HepG2 (cell line): ENCODE data around the gene NAV1. TPM values are rescaled to one million over a fixed set of nuclear protein-coding genes. Genes with fewer than 3 reads are reported as not detected.
A peak's percentile ranks its signal among the peaks of the same experiment; 100 is the strongest.

ENCODE experiments used
- FOXA1 ChIP-seq, 2 experiments: fragments of 450-650 bp in 1 of 2; sonication (generic) in 1 of 2; formaldehyde crosslinking in 1 of 2; IDR thresholded peaks; 2 replicates each; pipeline versions ENCODE4 v1.4.0 to v1.6.1; 2016 to 2020; ENCODE audit warnings: missing genetic modification reagents in 1 of 2
- MEIS2 ChIP-seq: sonication (generic); formaldehyde crosslinking; IDR thresholded peaks from 2 replicates; pipeline ENCODE4 v1.9.0; 2021; ENCODE audit warnings: mild to moderate bottlenecking, missing genetic modification reagents
- ONECUT2 ChIP-seq: sonication (generic); formaldehyde crosslinking; IDR thresholded peaks from 2 replicates; pipeline ENCODE4 v1.4.0; 2020; ENCODE audit warnings: missing genetic modification reagents
- SAP130 ChIP-seq: IDR thresholded peaks from 2 replicates; pipeline ENCODE4 v1.6.1; 2016; ENCODE audit warnings: low read depth
- SIN3A ChIP-seq: IDR thresholded peaks from 2 replicates; pipeline ENCODE4 v1.6.1; 2011; ENCODE audit warnings: low read depth, mild to moderate bottlenecking, control low read depth, low read length, borderline replicate concordance
- SMARCC2 ChIP-seq: fragments of 450-650 bp; IDR thresholded peaks from 2 replicates; pipeline ENCODE4 v1.6.1; 2017; ENCODE audit warnings: antibody characterized with exemption, mild to moderate bottlenecking
- ZFX ChIP-seq: sonication (generic); formaldehyde crosslinking; IDR thresholded peaks from 2 replicates; pipeline ENCODE4 v1.4.0; 2020; ENCODE audit warnings: mild to moderate bottlenecking, low read depth, missing genetic modification reagents, moderate library complexity
- ZNF274 ChIP-seq: sonication (generic); formaldehyde crosslinking; IDR thresholded peaks from 2 replicates; pipeline ENCODE4 v1.5.1; 2020; ENCODE audit warnings: mild to moderate bottlenecking, missing genetic modification reagents
- polyA plus RNA-seq, 8 experiments: library from polyadenylated mRNA; depleted of rRNA in 3 of 8; stranded (reverse) in 7 of 8; unstranded in 1 of 8; fragments of >200 nt; fragmentation: Illumina TruSeq in 4 of 8; extraction: Trizol in 4 of 8; gene quantifications; 2 replicates each; pipeline versions ENCODE4 v1.2.1 to v1.2.3, GENCODE V29; 2011 to 2016; ENCODE audit warnings: low read depth in 4 of 8, missing spikeins in 1 of 8, mixed read lengths in 1 of 8; ENCODE audit not compliant: insufficient read depth in 1 of 8
- total RNA-seq, 5 experiments: library from RNA; depleted of rRNA; stranded (reverse); fragments of >200 nt; fragmentation: Illumina TruSeq; extraction: Trizol; gene quantifications; 2 replicates each; pipeline ENCODE4 v1.2.3, GENCODE V29; 2016; ENCODE audit warnings: low read depth in 1 of 5
- TF ChIP-seq, protein P1 (sequence below): sonication (generic); formaldehyde crosslinking; IDR thresholded peaks from 2 replicates; pipeline ENCODE4 v1.5.1; 2020; ENCODE audit warnings: mild to moderate bottlenecking, missing genetic modification reagents, borderline replicate concordance
- TF ChIP-seq, protein P2 (sequence below): IDR thresholded peaks from 2 replicates; pipeline ENCODE4 v1.4.0; 2020; ENCODE audit warnings: mild to moderate bottlenecking, missing genetic modification reagents
- TF ChIP-seq, protein P3 (sequence below): sonication (generic); formaldehyde crosslinking; IDR thresholded peaks from 2 replicates; pipeline ENCODE4 v1.4.0; 2020; ENCODE audit warnings: missing genetic modification reagents
- TF ChIP-seq, protein P4 (sequence below): sonication (generic); formaldehyde crosslinking; IDR thresholded peaks from 2 replicates; pipeline ENCODE4 v1.9.0; 2022; ENCODE audit warnings: missing genetic modification reagents, mild to moderate bottlenecking, borderline replicate concordance

Gene NAV1
- total and polyA plus RNA-seq, 2 of the 13 experiments (the other 11 are each of a cell fraction or from before 2014, with no cell fraction given): not detected

DNA sequence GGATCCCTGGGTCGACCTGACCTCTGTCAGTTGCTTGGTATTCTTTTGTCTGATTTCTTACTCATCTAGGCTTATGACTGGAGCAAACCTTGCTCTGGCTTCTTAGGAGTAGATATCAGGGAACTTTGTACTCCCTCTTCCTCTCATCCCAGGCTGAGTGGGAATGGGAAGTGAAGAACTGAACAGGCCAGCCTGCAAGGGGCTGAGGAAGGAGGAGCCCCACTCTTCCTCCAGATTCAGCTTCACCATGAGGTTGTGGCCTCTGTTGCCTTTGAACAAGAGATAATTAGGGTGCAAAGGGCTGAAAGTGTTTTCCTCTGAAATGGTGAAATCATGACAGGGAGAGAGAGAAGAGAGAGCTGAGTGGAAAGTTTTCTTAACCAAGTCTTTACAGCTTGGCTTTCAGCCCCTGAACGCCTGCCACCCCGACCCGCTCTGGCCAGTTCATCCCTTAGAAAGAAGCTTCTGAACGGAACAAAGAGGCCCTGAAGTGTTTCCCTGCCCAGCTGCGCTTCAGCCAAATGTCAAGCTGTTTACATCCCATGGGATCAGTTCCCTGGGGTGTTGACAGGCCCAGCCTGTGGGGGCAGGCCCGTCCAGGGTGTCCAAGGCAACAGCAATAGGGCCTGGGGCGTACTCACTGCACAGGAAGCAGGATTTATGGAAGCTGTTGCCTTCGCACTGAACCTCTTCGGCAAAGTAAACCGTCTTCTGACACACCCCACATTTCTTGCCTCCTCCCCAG lies 43.2 kb upstream of the NAV1 start (continued):
- TF ChIP-seq, protein P1, sequence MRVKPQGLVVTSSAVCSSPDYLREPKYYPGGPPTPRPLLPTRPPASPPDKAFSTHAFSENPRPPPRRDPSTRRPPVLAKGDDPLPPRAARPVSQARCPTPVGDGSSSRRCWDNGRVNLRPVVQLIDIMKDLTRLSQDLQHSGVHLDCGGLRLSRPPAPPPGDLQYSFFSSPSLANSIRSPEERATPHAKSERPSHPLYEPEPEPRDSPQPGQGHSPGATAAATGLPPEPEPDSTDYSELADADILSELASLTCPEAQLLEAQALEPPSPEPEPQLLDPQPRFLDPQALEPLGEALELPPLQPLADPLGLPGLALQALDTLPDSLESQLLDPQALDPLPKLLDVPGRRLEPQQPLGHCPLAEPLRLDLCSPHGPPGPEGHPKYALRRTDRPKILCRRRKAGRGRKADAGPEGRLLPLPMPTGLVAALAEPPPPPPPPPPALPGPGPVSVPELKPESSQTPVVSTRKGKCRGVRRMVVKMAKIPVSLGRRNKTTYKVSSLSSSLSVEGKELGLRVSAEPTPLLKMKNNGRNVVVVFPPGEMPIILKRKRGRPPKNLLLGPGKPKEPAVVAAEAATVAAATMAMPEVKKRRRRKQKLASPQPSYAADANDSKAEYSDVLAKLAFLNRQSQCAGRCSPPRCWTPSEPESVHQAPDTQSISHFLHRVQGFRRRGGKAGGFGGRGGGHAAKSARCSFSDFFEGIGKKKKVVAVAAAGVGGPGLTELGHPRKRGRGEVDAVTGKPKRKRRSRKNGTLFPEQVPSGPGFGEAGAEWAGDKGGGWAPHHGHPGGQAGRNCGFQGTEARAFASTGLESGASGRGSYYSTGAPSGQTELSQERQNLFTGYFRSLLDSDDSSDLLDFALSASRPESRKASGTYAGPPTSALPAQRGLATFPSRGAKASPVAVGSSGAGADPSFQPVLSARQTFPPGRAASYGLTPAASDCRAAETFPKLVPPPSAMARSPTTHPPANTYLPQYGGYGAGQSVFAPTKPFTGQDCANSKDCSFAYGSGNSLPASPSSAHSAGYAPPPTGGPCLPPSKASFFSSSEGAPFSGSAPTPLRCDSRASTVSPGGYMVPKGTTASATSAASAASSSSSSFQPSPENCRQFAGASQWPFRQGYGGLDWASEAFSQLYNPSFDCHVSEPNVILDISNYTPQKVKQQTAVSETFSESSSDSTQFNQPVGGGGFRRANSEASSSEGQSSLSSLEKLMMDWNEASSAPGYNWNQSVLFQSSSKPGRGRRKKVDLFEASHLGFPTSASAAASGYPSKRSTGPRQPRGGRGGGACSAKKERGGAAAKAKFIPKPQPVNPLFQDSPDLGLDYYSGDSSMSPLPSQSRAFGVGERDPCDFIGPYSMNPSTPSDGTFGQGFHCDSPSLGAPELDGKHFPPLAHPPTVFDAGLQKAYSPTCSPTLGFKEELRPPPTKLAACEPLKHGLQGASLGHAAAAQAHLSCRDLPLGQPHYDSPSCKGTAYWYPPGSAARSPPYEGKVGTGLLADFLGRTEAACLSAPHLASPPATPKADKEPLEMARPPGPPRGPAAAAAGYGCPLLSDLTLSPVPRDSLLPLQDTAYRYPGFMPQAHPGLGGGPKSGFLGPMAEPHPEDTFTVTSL: peak; percentile 49; the same call in 1 of the 2 replicates
- TF ChIP-seq SIN3A (0 out of 2 replicates have a peak, but pooled peaks have one; percentile 29), ONECUT2 (no peak), MEIS2 (CRISPR knock-in tag) (0 out of 2 replicates have a peak, but pooled peaks have one; percentile 45), ZFX (CRISPR knock-in tag) (peak; percentile 87), SAP130 (CRISPR knock-in tag) (peak; percentile 74), FOXA1 (IDR thresholded peaks at IDR 0.05) (no peak), FOXA1 (CRISPR knock-in tag; IDR thresholded peaks at IDR 0.05) (peak; percentile 84), ZNF274 (CRISPR knock-in tag) (no peak), SMARCC2 (no peak)
- TF ChIP-seq, protein P2, sequence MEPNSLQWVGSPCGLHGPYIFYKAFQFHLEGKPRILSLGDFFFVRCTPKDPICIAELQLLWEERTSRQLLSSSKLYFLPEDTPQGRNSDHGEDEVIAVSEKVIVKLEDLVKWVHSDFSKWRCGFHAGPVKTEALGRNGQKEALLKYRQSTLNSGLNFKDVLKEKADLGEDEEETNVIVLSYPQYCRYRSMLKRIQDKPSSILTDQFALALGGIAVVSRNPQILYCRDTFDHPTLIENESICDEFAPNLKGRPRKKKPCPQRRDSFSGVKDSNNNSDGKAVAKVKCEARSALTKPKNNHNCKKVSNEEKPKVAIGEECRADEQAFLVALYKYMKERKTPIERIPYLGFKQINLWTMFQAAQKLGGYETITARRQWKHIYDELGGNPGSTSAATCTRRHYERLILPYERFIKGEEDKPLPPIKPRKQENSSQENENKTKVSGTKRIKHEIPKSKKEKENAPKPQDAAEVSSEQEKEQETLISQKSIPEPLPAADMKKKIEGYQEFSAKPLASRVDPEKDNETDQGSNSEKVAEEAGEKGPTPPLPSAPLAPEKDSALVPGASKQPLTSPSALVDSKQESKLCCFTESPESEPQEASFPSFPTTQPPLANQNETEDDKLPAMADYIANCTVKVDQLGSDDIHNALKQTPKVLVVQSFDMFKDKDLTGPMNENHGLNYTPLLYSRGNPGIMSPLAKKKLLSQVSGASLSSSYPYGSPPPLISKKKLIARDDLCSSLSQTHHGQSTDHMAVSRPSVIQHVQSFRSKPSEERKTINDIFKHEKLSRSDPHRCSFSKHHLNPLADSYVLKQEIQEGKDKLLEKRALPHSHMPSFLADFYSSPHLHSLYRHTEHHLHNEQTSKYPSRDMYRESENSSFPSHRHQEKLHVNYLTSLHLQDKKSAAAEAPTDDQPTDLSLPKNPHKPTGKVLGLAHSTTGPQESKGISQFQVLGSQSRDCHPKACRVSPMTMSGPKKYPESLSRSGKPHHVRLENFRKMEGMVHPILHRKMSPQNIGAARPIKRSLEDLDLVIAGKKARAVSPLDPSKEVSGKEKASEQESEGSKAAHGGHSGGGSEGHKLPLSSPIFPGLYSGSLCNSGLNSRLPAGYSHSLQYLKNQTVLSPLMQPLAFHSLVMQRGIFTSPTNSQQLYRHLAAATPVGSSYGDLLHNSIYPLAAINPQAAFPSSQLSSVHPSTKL: peak; percentile 46; the same call in 1 of the 2 replicates
- TF ChIP-seq, protein P3, sequence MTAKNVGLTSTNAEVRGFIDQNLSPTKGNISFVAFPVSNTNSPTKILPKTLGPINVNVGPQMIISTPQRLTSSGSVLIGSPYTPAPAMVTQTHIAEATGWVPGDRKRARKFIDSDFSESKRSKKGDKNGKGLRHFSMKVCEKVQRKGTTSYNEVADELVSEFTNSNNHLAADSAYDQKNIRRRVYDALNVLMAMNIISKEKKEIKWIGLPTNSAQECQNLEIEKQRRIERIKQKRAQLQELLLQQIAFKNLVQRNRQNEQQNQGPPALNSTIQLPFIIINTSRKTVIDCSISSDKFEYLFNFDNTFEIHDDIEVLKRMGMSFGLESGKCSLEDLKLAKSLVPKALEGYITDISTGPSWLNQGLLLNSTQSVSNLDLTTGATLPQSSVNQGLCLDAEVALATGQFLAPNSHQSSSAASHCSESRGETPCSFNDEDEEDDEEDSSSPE (CRISPR knock-in tag): no peak
- TF ChIP-seq, protein P4, sequence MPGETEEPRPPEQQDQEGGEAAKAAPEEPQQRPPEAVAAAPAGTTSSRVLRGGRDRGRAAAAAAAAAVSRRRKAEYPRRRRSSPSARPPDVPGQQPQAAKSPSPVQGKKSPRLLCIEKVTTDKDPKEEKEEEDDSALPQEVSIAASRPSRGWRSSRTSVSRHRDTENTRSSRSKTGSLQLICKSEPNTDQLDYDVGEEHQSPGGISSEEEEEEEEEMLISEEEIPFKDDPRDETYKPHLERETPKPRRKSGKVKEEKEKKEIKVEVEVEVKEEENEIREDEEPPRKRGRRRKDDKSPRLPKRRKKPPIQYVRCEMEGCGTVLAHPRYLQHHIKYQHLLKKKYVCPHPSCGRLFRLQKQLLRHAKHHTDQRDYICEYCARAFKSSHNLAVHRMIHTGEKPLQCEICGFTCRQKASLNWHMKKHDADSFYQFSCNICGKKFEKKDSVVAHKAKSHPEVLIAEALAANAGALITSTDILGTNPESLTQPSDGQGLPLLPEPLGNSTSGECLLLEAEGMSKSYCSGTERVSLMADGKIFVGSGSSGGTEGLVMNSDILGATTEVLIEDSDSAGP (CRISPR knock-in tag): peak; percentile 64; the same call in 1 of the 2 replicates
